NCI-H69 (cell line): ENCODE results near the gene SLC6A6.

ENCODE experiments used
- DNase-seq: peaks from one replicate; lab custom pipeline; 2025; lab: John Stamatoyannopoulos, UW

The SLC6A6 gene

GRCh38 chr3:14372587-14372986 lies 29.8 kb upstream of the SLC6A6 start:
- no peak for DNase-seq

- no peak for DNase-seq
These were observed 28.5 kb upstream of the SLC6A6 start for GRCh38 chr3:14373753-14374376.

GRCh38 chr3:14374444-14374883 lies 27.9 kb upstream of the SLC6A6 start:
- DNase-seq: no peak

GRCh38 chr3:14375192-14375591 lies 27.2 kb upstream of the SLC6A6 start:
- no peak for DNase-seq

- DNase-seq: no peak
These were observed 25.9 kb upstream of the SLC6A6 start for GRCh38 chr3:14376348-14377043.

GRCh38 chr3:14377044-14377837 lies 25.2 kb upstream of the SLC6A6 start:
- no peak for DNase-seq

GRCh38 chr3:14377838-14378169 lies 24.6 kb upstream of the SLC6A6 start:
- no peak for DNase-seq

- no peak for DNase-seq
These were observed 24.0 kb upstream of the SLC6A6 start for GRCh38 chr3:14378415-14378814.

GRCh38 chr3:14379843-14380242 lies 22.6 kb upstream of the SLC6A6 start:
- DNase-seq: no peak

GRCh38 chr3:14386254-14386653 lies 16.2 kb upstream of the SLC6A6 start:
- no peak for DNase-seq

GRCh38 chr3:14388201-14388600 lies 14.2 kb upstream of the SLC6A6 start:
- DNase-seq: no peak

GRCh38 chr3:14389166-14389606 lies 13.2 kb upstream of the SLC6A6 start:
- no peak for DNase-seq

GRCh38 chr3:14389716-14390115 lies 12.7 kb upstream of the SLC6A6 start:
- no peak for DNase-seq

GRCh38 chr3:14391033-14391432 lies 11.4 kb upstream of the SLC6A6 start:
- peak; percentile 92 for DNase-seq

- peak; percentile 4 for DNase-seq
These were observed 10.2 kb upstream of the SLC6A6 start for GRCh38 chr3:14392231-14392630.

- DNase-seq: no peak
These were observed 9.5 kb upstream of the SLC6A6 start for GRCh38 chr3:14392803-14393319.

- no peak for DNase-seq
These were observed 8.8 kb upstream of the SLC6A6 start for GRCh38 chr3:14393440-14394106.

GRCh38 chr3:14396031-14396692 lies 6.2 kb upstream of the SLC6A6 start:
- DNase-seq: peak; percentile 27

GRCh38 chr3:14397046-14397445 lies 5.4 kb upstream of the SLC6A6 start:
- DNase-seq: no peak

- DNase-seq: no peak
These were observed 4.9 kb upstream of the SLC6A6 start for GRCh38 chr3:14397531-14397930.

- DNase-seq: no peak
These were observed 4.2 kb upstream of the SLC6A6 start for GRCh38 chr3:14397940-14398796.
